Measurements from ENCODE around the gene CAPN9. TPM values are rescaled to one million over a fixed set of nuclear protein-coding genes. Genes with fewer than 3 reads are reported as not detected.

CAPN9 gene
- total RNA-seq, 1 donor from 2014 or later = 0.83 TPM

GRCh38 chr1:230808281-230808872 is 61.2 kb downstream of the CAPN9 start:
- DNase-seq = no peak
- ATAC-seq (ENCODE audit: poor library complexity) = no peak
- intact Hi-C loops (cut with DNase I) = no loop called here

- ATAC-seq (ENCODE audit: poor library complexity) (peak; percentile 25), DNase-seq (no peak)
- intact Hi-C loops (cut with DNase I) = no loop called here
Observed at GRCh38 chr1:230809256-230809990, 62.2 kb downstream of the CAPN9 start.

- ATAC-seq (ENCODE audit: poor library complexity) (no peak), DNase-seq (no peak)
- intact Hi-C loops (cut with DNase I) = no loop called here
Observed at GRCh38 chr1:230812568-230812967, 65.4 kb downstream of the CAPN9 start.

- intact Hi-C loops (cut with DNase I) = no loop called here
- peak; percentile 93 for ATAC-seq (ENCODE audit: poor library complexity)
- no peak for DNase-seq
Observed at GRCh38 chr1:230814949-230815692, 67.9 kb downstream of the CAPN9 start.

- intact Hi-C loops (cut with DNase I) = no loop called here
- ATAC-seq (ENCODE audit: poor library complexity) (no peak), DNase-seq (no peak)
Observed at GRCh38 chr1:230816018-230816417, 68.8 kb downstream of the CAPN9 start.

- intact Hi-C loops (cut with DNase I) = no loop called here
- ATAC-seq (ENCODE audit: poor library complexity) (no peak), DNase-seq (no peak)
Observed at GRCh38 chr1:230818367-230818766, 71.2 kb downstream of the CAPN9 start.

GRCh38 chr1:230818901-230819300 is 71.7 kb downstream of the CAPN9 start:
- DNase-seq (no peak), ATAC-seq (ENCODE audit: poor library complexity) (no peak)
- intact Hi-C loops (cut with DNase I) = no loop called here

- ATAC-seq (ENCODE audit: poor library complexity) = no peak
- intact Hi-C loops (cut with DNase I) = no loop called here
- no peak for DNase-seq
Observed at GRCh38 chr1:230819976-230820375, 72.8 kb downstream of the CAPN9 start.

- ATAC-seq (ENCODE audit: poor library complexity) = no peak
- DNase-seq = no peak
- intact Hi-C loops (cut with DNase I) = no loop called here
Observed at GRCh38 chr1:230820568-230820967, 73.4 kb downstream of the CAPN9 start.

- intact Hi-C loops (cut with DNase I) = no loop called here
- ATAC-seq (ENCODE audit: poor library complexity) (no peak), DNase-seq (no peak)
Observed at GRCh38 chr1:230821346-230821745, 74.2 kb downstream of the CAPN9 start.

GRCh38 chr1:230822092-230822581 is 74.9 kb downstream of the CAPN9 start:
- peak; percentile 50 for DNase-seq
- intact Hi-C loops (cut with DNase I) = no loop called here
- ATAC-seq (ENCODE audit: poor library complexity) = no peak

- intact Hi-C loops (cut with DNase I) = no loop called here
Observed at GRCh38 chr1:230823426-230823825, 76.2 kb downstream of the CAPN9 start.

GRCh38 chr1:230823931-230824381 is 76.8 kb downstream of the CAPN9 start:
- intact Hi-C loops (cut with DNase I) = no loop called here
- ATAC-seq (ENCODE audit: poor library complexity) (no peak), DNase-seq (no peak)

More at GRCh38 chr1:230823426-230823825, 76.2 kb downstream of the CAPN9 start:
- DNase-seq (peak; percentile 53), ATAC-seq (ENCODE audit: poor library complexity) (peak; percentile 10)

- intact Hi-C loops (cut with DNase I) = no loop called here
- peak; percentile 2 for ATAC-seq (ENCODE audit: poor library complexity)
- no peak for DNase-seq
Observed at GRCh38 chr1:230824551-230824918, 77.3 kb downstream of the CAPN9 start.

- DNase-seq = no peak
- ATAC-seq (ENCODE audit: poor library complexity) = peak; percentile 66
- intact Hi-C loops (cut with DNase I) = no loop called here
Observed at GRCh38 chr1:230824919-230825721, 77.9 kb downstream of the CAPN9 start.

- DNase-seq (no peak), ATAC-seq (ENCODE audit: poor library complexity) (peak; percentile 3)
- intact Hi-C loops (cut with DNase I) = no loop called here
Observed at GRCh38 chr1:230825761-230826160, 78.6 kb downstream of the CAPN9 start.

- ATAC-seq (ENCODE audit: poor library complexity) (peak; percentile 3), DNase-seq (no peak)
- intact Hi-C loops (cut with DNase I) = no loop called here
Observed at GRCh38 chr1:230826166-230826875, 79.1 kb downstream of the CAPN9 start.

GRCh38 chr1:230827081-230827681 is 80.0 kb downstream of the CAPN9 start:
- peak; percentile 74 for DNase-seq
- intact Hi-C loops (cut with DNase I) = no loop called here

More at GRCh38 chr1:230827081-230827681, 80.0 kb downstream of the CAPN9 start:
- peak; percentile 43 for ATAC-seq (ENCODE audit: poor library complexity)
